K562 (cell line): ENCODE measurements around the gene FAM187B. TPM values are rescaled to one million over a fixed set of nuclear protein-coding genes. Genes with fewer than 3 reads are reported as not detected.

ENCODE experiments used
- BHLHE40 ChIP-seq: IDR thresholded peaks from 2 replicates; pipeline ENCODE4 v1.6.1; 2011; ENCODE audit warnings: low read length, improper control_type of control experiment
- BRD4 ChIP-seq: fragments of 200-600 bp; sonication (generic); IDR thresholded peaks from 2 replicates; pipeline ENCODE4 v1.6.1; 2017; ENCODE audit warnings: inconsistent platforms
- GABPB1 ChIP-seq: sonication (generic); formaldehyde crosslinking; IDR thresholded peaks from 2 replicates; pipeline ENCODE4 v1.8.0; 2022; ENCODE audit warnings: mild to moderate bottlenecking, missing genetic modification reagents
- GATAD2A ChIP-seq: fragments of 450-650 bp; IDR thresholded peaks from 2 replicates; pipeline ENCODE4 v1.6.1; 2017
- HNRNPL ChIP-seq: fragments of 200-400 bp; formaldehyde crosslinking; IDR thresholded peaks from 2 replicates; pipeline ENCODE4 v1.6.1; 2017; ENCODE audit warnings: low read depth, mild to moderate bottlenecking, low read length
- NR2C2 ChIP-seq, 2 experiments: fragments of 200-800 bp in 1 of 2; sonication (Bioruptor generic) in 1 of 2; sonication (generic) in 1 of 2; formaldehyde crosslinking in 1 of 2; IDR thresholded peaks; 2 replicates each; pipeline versions ENCODE4 v1.6.1 to v1.8.0; 2016 to 2022; ENCODE audit warnings: mild to moderate bottlenecking in 1 of 2, missing compliant biosample characterization in 1 of 2, missing genetic modification characterization in 1 of 2, missing genetic modification reagents in 1 of 2
- PHF20 ChIP-seq: fragments of 450-650 bp; IDR thresholded peaks from 2 replicates; pipeline ENCODE4 v1.6.1; 2018; ENCODE audit not compliant: partially characterized antibody
- POLR2G ChIP-seq: fragments of 200-400 bp; formaldehyde crosslinking; IDR thresholded peaks from 2 replicates; pipeline ENCODE4 v1.6.1; 2017; ENCODE audit warnings: low read depth, mild to moderate bottlenecking, antibody characterized with exemption, low read length, moderate library complexity
- RERE ChIP-seq: sonication (generic); formaldehyde crosslinking; IDR thresholded peaks from 2 replicates; pipeline ENCODE4 v1.8.0; 2023; ENCODE audit warnings: missing genetic modification reagents, mild to moderate bottlenecking, borderline replicate concordance
- TCF7 ChIP-seq: sonication (generic); IDR thresholded peaks from 2 replicates; pipeline ENCODE4 v1.6.1; 2016; ENCODE audit warnings: antibody characterized with exemption, borderline replicate concordance
- ZFX ChIP-seq: sonication (generic); formaldehyde crosslinking; IDR thresholded peaks from 2 replicates; pipeline ENCODE4 v1.8.0; 2022; ENCODE audit warnings: mild to moderate bottlenecking, missing genetic modification reagents, moderate library complexity
- ZNF212 ChIP-seq: fragments of 450-650 bp; formaldehyde crosslinking; IDR thresholded peaks from 2 replicates; pipeline ENCODE4 v1.4.0; 2020; ENCODE audit warnings: mild to moderate bottlenecking
- ZNF830 ChIP-seq: fragments of 250-450 bp; sonication (Bioruptor Pico); IDR thresholded peaks from 2 replicates; pipeline ENCODE4 v1.5.0; 2021; ENCODE audit warnings: mild to moderate bottlenecking
- polyA plus RNA-seq, 8 experiments: library from polyadenylated mRNA; depleted of rRNA in 4 of 8; stranded (reverse) in 5 of 8; unstranded in 3 of 8; fragments of >200 nt; fragmentation: Nextera tagmentation in 2 of 8; fragmentation: Illumina TruSeq in 1 of 8; extraction: Ambion mirVana in 2 of 8; extraction: Trizol in 1 of 8; gene quantifications; 2 replicates each; pipeline versions ENCODE4 v1.2.1 to v1.2.3, GENCODE V29; 2011 to 2014; ENCODE audit warnings: inconsistent platforms in 1 of 8, missing spikeins in 1 of 8
- total RNA-seq, 7 experiments: library from RNA; depleted of rRNA in 6 of 7; stranded (reverse); fragments of >200 nt in 6 of 7; fragmentation: Illumina TruSeq in 2 of 7; extraction: Trizol in 2 of 7; gene quantifications; 2 replicates each; pipeline versions ENCODE4 v1.2.1 to v1.2.3, GENCODE V29; 2011 to 2021; ENCODE audit warnings: low replicate concordance in 1 of 7
- TF ChIP-seq, protein P1 (sequence below): fragments of 250-450 bp; sonication (Bioruptor Pico); IDR thresholded peaks from 2 replicates; pipeline ENCODE4 v1.5.0; 2020; ENCODE audit warnings: mild to moderate bottlenecking, borderline replicate concordance
- TF ChIP-seq, protein P2 (sequence below): fragments of 250-450 bp; sonication (Bioruptor Pico); IDR thresholded peaks from 2 replicates; pipeline ENCODE4 v1.8.0; 2021; ENCODE audit warnings: borderline replicate concordance, mild to moderate bottlenecking, moderate library complexity; ENCODE audit not compliant: poor library complexity, severe bottlenecking
- TF ChIP-seq, protein P3 (sequence below): sonication (generic); formaldehyde crosslinking; IDR thresholded peaks from 2 replicates; pipeline ENCODE4 v1.8.0; 2022; ENCODE audit warnings: mild to moderate bottlenecking, low read depth, missing genetic modification reagents

The FAM187B gene
- total and polyA plus RNA-seq, 9 of the 15 experiments (the other 6 are each of a cell fraction or from before 2014, with no cell fraction given), result 0.04 to 0.09 TPM; not detected in 7

DNA sequence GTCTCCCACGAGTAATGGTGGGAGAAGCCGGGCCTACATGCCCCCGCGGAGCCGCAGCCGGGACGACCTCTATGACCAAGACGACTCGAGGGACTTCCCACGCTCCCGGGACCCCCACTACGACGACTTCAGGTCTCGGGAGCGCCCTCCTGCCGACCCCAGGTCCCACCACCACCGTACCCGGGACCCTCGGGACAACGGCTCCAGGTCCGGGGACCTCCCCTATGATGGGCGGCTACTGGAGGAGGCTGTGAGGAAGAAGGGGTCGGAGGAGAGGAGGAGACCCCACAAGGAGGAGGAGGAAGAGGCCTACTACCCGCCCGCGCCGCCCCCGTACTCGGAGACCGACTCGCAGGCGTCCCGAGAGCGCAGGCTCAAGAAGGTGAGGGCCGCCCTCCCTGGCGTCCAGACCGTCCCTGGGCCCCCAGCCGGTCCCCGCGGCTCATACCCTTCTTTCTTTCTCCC, 38.8 kb upstream of the FAM187B start (continued):
- TF ChIP-seq, protein P1, sequence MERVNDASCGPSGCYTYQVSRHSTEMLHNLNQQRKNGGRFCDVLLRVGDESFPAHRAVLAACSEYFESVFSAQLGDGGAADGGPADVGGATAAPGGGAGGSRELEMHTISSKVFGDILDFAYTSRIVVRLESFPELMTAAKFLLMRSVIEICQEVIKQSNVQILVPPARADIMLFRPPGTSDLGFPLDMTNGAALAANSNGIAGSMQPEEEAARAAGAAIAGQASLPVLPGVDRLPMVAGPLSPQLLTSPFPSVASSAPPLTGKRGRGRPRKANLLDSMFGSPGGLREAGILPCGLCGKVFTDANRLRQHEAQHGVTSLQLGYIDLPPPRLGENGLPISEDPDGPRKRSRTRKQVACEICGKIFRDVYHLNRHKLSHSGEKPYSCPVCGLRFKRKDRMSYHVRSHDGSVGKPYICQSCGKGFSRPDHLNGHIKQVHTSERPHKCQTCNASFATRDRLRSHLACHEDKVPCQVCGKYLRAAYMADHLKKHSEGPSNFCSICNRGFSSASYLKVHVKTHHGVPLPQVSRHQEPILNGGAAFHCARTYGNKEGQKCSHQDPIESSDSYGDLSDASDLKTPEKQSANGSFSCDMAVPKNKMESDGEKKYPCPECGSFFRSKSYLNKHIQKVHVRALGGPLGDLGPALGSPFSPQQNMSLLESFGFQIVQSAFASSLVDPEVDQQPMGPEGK (CRISPR knock-in tag), result no peak
- no peak for TF ChIP-seq NR2C2 (CRISPR knock-in tag; IDR thresholded peaks at IDR 0.05)
- 0 out of 2 replicates have a peak, but pooled peaks have one; percentile 1 for TF ChIP-seq NR2C2 (tag; IDR thresholded peaks at IDR 0.05)
- TF ChIP-seq ZNF830, result 0 out of 2 replicates have a peak, but pooled peaks have one; percentile 12
- TF ChIP-seq, protein P2, sequence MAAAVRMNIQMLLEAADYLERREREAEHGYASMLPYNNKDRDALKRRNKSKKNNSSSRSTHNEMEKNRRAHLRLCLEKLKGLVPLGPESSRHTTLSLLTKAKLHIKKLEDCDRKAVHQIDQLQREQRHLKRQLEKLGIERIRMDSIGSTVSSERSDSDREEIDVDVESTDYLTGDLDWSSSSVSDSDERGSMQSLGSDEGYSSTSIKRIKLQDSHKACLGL (CRISPR knock-in tag), result no peak
- TF ChIP-seq ZFX (CRISPR knock-in tag), result peak; percentile 80
- TF ChIP-seq RERE (CRISPR knock-in tag), result no peak
- TF ChIP-seq, protein P3, sequence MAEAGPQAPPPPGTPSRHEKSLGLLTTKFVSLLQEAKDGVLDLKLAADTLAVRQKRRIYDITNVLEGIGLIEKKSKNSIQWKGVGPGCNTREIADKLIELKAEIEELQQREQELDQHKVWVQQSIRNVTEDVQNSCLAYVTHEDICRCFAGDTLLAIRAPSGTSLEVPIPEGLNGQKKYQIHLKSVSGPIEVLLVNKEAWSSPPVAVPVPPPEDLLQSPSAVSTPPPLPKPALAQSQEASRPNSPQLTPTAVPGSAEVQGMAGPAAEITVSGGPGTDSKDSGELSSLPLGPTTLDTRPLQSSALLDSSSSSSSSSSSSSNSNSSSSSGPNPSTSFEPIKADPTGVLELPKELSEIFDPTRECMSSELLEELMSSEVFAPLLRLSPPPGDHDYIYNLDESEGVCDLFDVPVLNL, result no peak
- TF ChIP-seq BRD4, result no peak
- TF ChIP-seq ZNF212, result no peak
- TF ChIP-seq HNRNPL, result no peak
- TF ChIP-seq GATAD2A, result no peak
- TF ChIP-seq BHLHE40, result no peak
- TF ChIP-seq PHF20, result no peak
- TF ChIP-seq TCF7, result no peak
- peak; percentile 65 for TF ChIP-seq POLR2G
- TF ChIP-seq GABPB1 (CRISPR knock-in tag), result 0 out of 2 replicates have a peak, but pooled peaks have one; percentile 53
